Measurements from ENCODE around the gene TMEM214.

Gene TMEM214

GRCh38 chr2:27001950-27002349 is 30.8 kb upstream of the TMEM214 start:
- Histone ChIP-seq H4K20me1 (ENCODE audit: insufficient read depth, low read length) (no peaks in the 10 kb centered on the region), H3K9me2 (ENCODE audit: low read depth, low read length) (no peaks in the 10 kb centered on the region), H3K4me2 (ENCODE audit: low read length) (no peak overlapping the region), H3K9me3 (ENCODE audit: low read length) (no peaks in the 10 kb centered on the region), H3K79me2 (ENCODE audit: insufficient read depth, low read length) (no peaks in the 10 kb centered on the region), H3K9ac (ENCODE audit: low read length) (no peak overlapping the region), H3F3A (ENCODE audit: insufficient read depth, low read length) (no peaks in the 10 kb centered on the region), H3K4me3 (ENCODE audit: low read depth, low read length, poor library complexity, severe bottlenecking) (no peak overlapping the region), H3K4me1 (ENCODE audit: insufficient read depth, low read length, severe bottlenecking) (no peaks in the 10 kb centered on the region), H2AFZ (ENCODE audit: low read length) (no peak overlapping the region), H3K27ac (ENCODE audit: low read depth, low read length, poor library complexity, severe bottlenecking) (no peak overlapping the region), H3K27me3 (ENCODE audit: insufficient read depth, low read length) (0 out of 2 replicates have a peak, but pooled peaks cover 2% of the 10 kb centered on the region), H3K36me3 (ENCODE audit: insufficient read depth, low read length) (no peaks in the 10 kb centered on the region)
- TF ChIP-seq, protein P1, sequence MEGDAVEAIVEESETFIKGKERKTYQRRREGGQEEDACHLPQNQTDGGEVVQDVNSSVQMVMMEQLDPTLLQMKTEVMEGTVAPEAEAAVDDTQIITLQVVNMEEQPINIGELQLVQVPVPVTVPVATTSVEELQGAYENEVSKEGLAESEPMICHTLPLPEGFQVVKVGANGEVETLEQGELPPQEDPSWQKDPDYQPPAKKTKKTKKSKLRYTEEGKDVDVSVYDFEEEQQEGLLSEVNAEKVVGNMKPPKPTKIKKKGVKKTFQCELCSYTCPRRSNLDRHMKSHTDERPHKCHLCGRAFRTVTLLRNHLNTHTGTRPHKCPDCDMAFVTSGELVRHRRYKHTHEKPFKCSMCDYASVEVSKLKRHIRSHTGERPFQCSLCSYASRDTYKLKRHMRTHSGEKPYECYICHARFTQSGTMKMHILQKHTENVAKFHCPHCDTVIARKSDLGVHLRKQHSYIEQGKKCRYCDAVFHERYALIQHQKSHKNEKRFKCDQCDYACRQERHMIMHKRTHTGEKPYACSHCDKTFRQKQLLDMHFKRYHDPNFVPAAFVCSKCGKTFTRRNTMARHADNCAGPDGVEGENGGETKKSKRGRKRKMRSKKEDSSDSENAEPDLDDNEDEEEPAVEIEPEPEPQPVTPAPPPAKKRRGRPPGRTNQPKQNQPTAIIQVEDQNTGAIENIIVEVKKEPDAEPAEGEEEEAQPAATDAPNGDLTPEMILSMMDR (IDR thresholded peaks at IDR 0.05; ENCODE audit: low read length), result no peak
- TF ChIP-seq EZH2 (IDR thresholded peaks at IDR 0.05; ENCODE audit: borderline replicate concordance, low read length), result no peak

DNA sequence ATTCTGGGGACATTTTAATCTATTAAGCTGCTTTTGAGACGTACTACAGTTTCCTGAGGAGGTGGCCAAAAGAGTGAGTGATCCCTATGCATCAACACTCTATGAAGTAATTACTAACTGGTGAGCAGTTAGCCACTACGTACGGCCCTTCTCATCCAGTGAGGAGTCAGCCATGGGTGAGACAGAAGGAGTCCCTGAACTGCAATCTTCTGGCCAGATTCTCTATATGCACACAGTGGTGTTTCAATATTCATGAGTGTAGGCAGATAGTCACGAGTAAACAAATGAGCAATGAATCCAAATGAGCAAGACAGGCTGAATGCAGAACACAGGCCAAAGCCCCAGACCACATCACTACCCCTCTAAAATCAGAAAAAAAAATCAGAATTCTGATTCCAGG is 29.8 kb upstream of the TMEM214 start:
- Histone ChIP-seq H3K79me2 (ENCODE audit: insufficient read depth, low read length) (no peaks in the 10 kb centered on the region), H3K4me1 (ENCODE audit: insufficient read depth, low read length, severe bottlenecking) (no peaks in the 10 kb centered on the region), H3K9me3 (ENCODE audit: low read length) (no peaks in the 10 kb centered on the region), H3K9me2 (ENCODE audit: low read depth, low read length) (no peaks in the 10 kb centered on the region), H3K27me3 (ENCODE audit: insufficient read depth, low read length) (0 out of 2 replicates have a peak, but pooled peaks cover 2% of the 10 kb centered on the region), H3K9ac (ENCODE audit: low read length) (no peak overlapping the region), H3K4me2 (ENCODE audit: low read length) (no peak overlapping the region), H4K20me1 (ENCODE audit: insufficient read depth, low read length) (no peaks in the 10 kb centered on the region), H3F3A (ENCODE audit: insufficient read depth, low read length) (no peaks in the 10 kb centered on the region), H3K4me3 (ENCODE audit: low read depth, low read length, poor library complexity, severe bottlenecking) (no peak overlapping the region), H2AFZ (ENCODE audit: low read length) (no peak overlapping the region), H3K27ac (ENCODE audit: low read depth, low read length, poor library complexity, severe bottlenecking) (no peak overlapping the region), H3K36me3 (ENCODE audit: insufficient read depth, low read length) (no peaks in the 10 kb centered on the region)
- TF ChIP-seq, protein P1 (IDR thresholded peaks at IDR 0.05; ENCODE audit: low read length), result no peak
- TF ChIP-seq EZH2 (IDR thresholded peaks at IDR 0.05; ENCODE audit: borderline replicate concordance, low read length), result no peak

DNA sequence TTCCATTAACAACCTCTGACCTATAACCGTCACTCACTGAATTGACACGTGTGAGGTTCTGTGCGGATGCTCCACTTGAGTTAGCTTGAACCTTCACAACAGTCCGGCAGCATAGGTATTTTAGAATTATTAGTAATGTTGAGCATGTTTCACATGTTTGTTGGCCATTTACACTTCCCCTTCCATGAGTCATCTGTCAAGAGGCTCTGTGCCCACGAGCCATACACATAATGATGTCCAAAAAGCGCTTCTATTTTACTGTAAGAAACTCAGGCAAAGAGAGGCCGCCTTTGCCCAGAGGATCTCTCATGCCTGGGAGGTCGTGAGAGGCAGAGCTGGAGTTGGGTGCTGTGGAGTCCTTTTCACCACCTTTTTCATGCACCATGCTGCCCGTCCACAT is 28.9 kb upstream of the TMEM214 start:
- Histone ChIP-seq H3F3A (ENCODE audit: insufficient read depth, low read length) (no peaks in the 10 kb centered on the region), H3K27me3 (ENCODE audit: insufficient read depth, low read length) (peaks cover 2% of the 10 kb centered on the region; the same call in 1 of the 2 replicates), H3K36me3 (ENCODE audit: insufficient read depth, low read length) (no peaks in the 10 kb centered on the region), H3K9ac (ENCODE audit: low read length) (no peak overlapping the region), H2AFZ (ENCODE audit: low read length) (no peak overlapping the region), H3K9me3 (ENCODE audit: low read length) (no peaks in the 10 kb centered on the region), H3K9me2 (ENCODE audit: low read depth, low read length) (no peaks in the 10 kb centered on the region), H3K27ac (ENCODE audit: low read depth, low read length, poor library complexity, severe bottlenecking) (no peak overlapping the region), H3K4me2 (ENCODE audit: low read length) (no peak overlapping the region), H4K20me1 (ENCODE audit: insufficient read depth, low read length) (no peaks in the 10 kb centered on the region), H3K4me1 (ENCODE audit: insufficient read depth, low read length, severe bottlenecking) (no peaks in the 10 kb centered on the region), H3K4me3 (ENCODE audit: low read depth, low read length, poor library complexity, severe bottlenecking) (no peak overlapping the region), H3K79me2 (ENCODE audit: insufficient read depth, low read length) (no peaks in the 10 kb centered on the region)
- TF ChIP-seq, protein P1 (IDR thresholded peaks at IDR 0.05; ENCODE audit: low read length), result no peak
- TF ChIP-seq EZH2 (IDR thresholded peaks at IDR 0.05; ENCODE audit: borderline replicate concordance, low read length), result no peak

Measured in OCI-LY1 (cell line).